H1 (cell line): ENCODE measurements around the gene KIAA1586. TPM values are rescaled to one million over a fixed set of nuclear protein-coding genes. Genes with fewer than 3 reads are reported as not detected.
A peak's percentile ranks its signal among the peaks of the same experiment; 100 is the strongest.
"Not testable (repeated sequence)": the region's sequence is repeated elsewhere in the genome, so short reads cannot be mapped to it uniquely, and the experiment has no call there.

Source experiments
- CTCF ChIA-PET: fragments of 300-600 bp; sonication (Branson Sonifier 250); formaldehyde crosslinking; loops from one replicate; lab custom pipeline; 2021; ENCODE audit not compliant: partially characterized antibody; lab: Charles Lee
- POLR2A ChIA-PET: fragments of 300-600 bp; sonication (Branson Sonifier 250); formaldehyde crosslinking; loops from one replicate; lab custom pipeline; 2021; ENCODE audit warnings: inconsistent platforms; ENCODE audit not compliant: partially characterized antibody; lab: Charles Lee
- DNase-seq, 2 experiments: peaks; one replicate each; pipeline versions ENCODE4 v3.0.0 to v3.0.0-alpha.2; 2010 to 2022; ENCODE audit warnings: low spot score in 2 of 2, low read depth in 1 of 2, mixed read lengths in 1 of 2
- FAIRE-seq: peaks from 2 replicates; lab custom pipeline; 2011; peaks lifted over from hg19 to GRCh38; lab: Jason Lieb, UNC
- H2AFZ ChIP-seq: 2 replicates; pipeline ENCODE4 v1.8.1; 2012; ENCODE audit warnings: low read length, inconsistent platforms
- H2AK5ac ChIP-seq: 2 replicates; pipeline ENCODE4 v1.6.1; 2013; ENCODE audit warnings: low read depth, low read length
- H2BK120ac ChIP-seq: replicated peaks from 2 replicates; pipeline ENCODE3; 2013; ENCODE audit warnings: low read depth, low read length, inconsistent platforms
- H2BK12ac ChIP-seq: 2 replicates; pipeline ENCODE4 v1.6.1; 2013; ENCODE audit warnings: low read depth, low read length
- H2BK15ac ChIP-seq: 2 replicates; pipeline ENCODE4 v1.6.1; 2013; ENCODE audit warnings: low read length
- H2BK20ac ChIP-seq: 2 replicates; pipeline ENCODE4 v1.6.1; 2013; ENCODE audit warnings: low read length
- H2BK5ac ChIP-seq: 2 replicates; pipeline ENCODE4 v1.6.1; 2013; ENCODE audit warnings: low read depth, low read length
- H3K14ac ChIP-seq: 2 replicates; pipeline ENCODE4 v1.6.1; 2013; ENCODE audit warnings: inconsistent platforms; ENCODE audit not compliant: insufficient read length
- H3K18ac ChIP-seq: 2 replicates; pipeline ENCODE4 v1.6.1; 2013; ENCODE audit warnings: low read length; ENCODE audit errors: extremely low read depth
- H3K23ac ChIP-seq: 2 replicates; pipeline ENCODE4 v1.6.1; 2013; ENCODE audit warnings: inconsistent platforms; ENCODE audit not compliant: insufficient read length
- H3K23me2 ChIP-seq: 2 replicates; pipeline ENCODE4 v1.6.1; 2013; ENCODE audit warnings: low read depth, low read length
- H3K27ac ChIP-seq: 2 replicates; pipeline ENCODE4 v1.6.1; 2011; ENCODE audit warnings: low read depth, low read length, inconsistent platforms
- H3K27me3 ChIP-seq, 4 experiments: replicated peaks in 1 of 4; 1 replicate in 1 of 4; 2 replicates in 3 of 4; pipeline versions ENCODE4 v1.6.1 to v1.8.1; 2011 to 2013; ENCODE audit warnings: low read length in 3 of 4, mild to moderate bottlenecking in 3 of 4, inconsistent platforms in 2 of 4, mixed read lengths in 2 of 4, moderate library complexity in 1 of 4; ENCODE audit not compliant: control insufficient read depth in 3 of 4, insufficient read depth in 3 of 4; ENCODE audit errors: extremely low read depth in 1 of 4
- H3K36me3 ChIP-seq, 4 experiments: 2 replicates each; pipeline versions ENCODE4 v1.6.1 to v1.8.1; 2011 to 2013; ENCODE audit warnings: mild to moderate bottlenecking in 4 of 4, low read length in 3 of 4, moderate library complexity in 2 of 4, control low read depth in 1 of 4, inconsistent platforms in 1 of 4; ENCODE audit not compliant: insufficient read depth in 4 of 4, control insufficient read depth in 2 of 4
- H3K4ac ChIP-seq: replicated peaks from 2 replicates; pipeline ENCODE3; 2013; ENCODE audit warnings: low read length, low read depth, mixed read lengths, inconsistent platforms; ENCODE audit not compliant: insufficient read length
- H3K4me1 ChIP-seq, 4 experiments: replicated peaks in 1 of 4; 1 replicate in 1 of 4; 2 replicates in 3 of 4; pipeline versions ENCODE4 v1.6.1 to v1.8.1; 2011 to 2013; ENCODE audit warnings: low read length in 3 of 4, inconsistent platforms in 2 of 4, mixed read lengths in 1 of 4; ENCODE audit not compliant: insufficient read depth in 4 of 4, control insufficient read depth in 3 of 4
- H3K4me2 ChIP-seq, 2 experiments: 2 replicates each; pipeline versions ENCODE4 v1.6.1 to v1.8.1; 2011 to 2013; ENCODE audit warnings: low read depth in 2 of 2, low read length in 2 of 2, control low read depth in 1 of 2, inconsistent platforms in 1 of 2, mild to moderate bottlenecking in 1 of 2; ENCODE audit not compliant: insufficient read depth in 1 of 2
- H3K4me3 ChIP-seq, 4 experiments: fragments of 200-600, 300-600 bp in 1 of 4; sonication (generic), shearing (Covaris generic), sonication (Bioruptor Twin) in 1 of 4; 2 replicates each; pipeline versions ENCODE4 v1.5.1 to v1.8.1; 2011 to 2016; ENCODE audit warnings: low read length in 4 of 4, low read depth in 3 of 4, control low read depth in 2 of 4, inconsistent platforms in 2 of 4, mild to moderate bottlenecking in 2 of 4, mixed read lengths in 1 of 4, moderate library complexity in 1 of 4; ENCODE audit not compliant: insufficient read depth in 2 of 4; ENCODE audit errors: extremely low read depth in 1 of 4
- H3K56ac ChIP-seq: replicated peaks from 2 replicates; pipeline ENCODE3; 2013; ENCODE audit warnings: low read depth, mild to moderate bottlenecking, mixed read lengths, low read length, inconsistent platforms; ENCODE audit not compliant: insufficient read length
- H3K79me1 ChIP-seq: 2 replicates; pipeline ENCODE4 v1.6.1; 2013; ENCODE audit warnings: low read depth, low read length, control low read depth
- H3K79me2 ChIP-seq, 2 experiments: 2 replicates each; pipeline versions ENCODE4 v1.6.1 to v1.8.1; 2012 to 2013; ENCODE audit warnings: low read length in 2 of 2, mild to moderate bottlenecking in 2 of 2, inconsistent platforms in 1 of 2; ENCODE audit not compliant: insufficient read depth in 2 of 2, control insufficient read depth in 1 of 2
- H3K9ac ChIP-seq, 4 experiments: replicated peaks in 1 of 4; 1 replicate in 1 of 4; 2 replicates in 3 of 4; pipeline versions ENCODE4 v1.6.1 to v1.8.1; 2011 to 2013; ENCODE audit warnings: low read depth in 3 of 4, low read length in 3 of 4, control low read depth in 2 of 4, mild to moderate bottlenecking in 2 of 4, moderate library complexity in 2 of 4, inconsistent platforms in 1 of 4; ENCODE audit errors: extremely low read depth in 1 of 4
- H3K9me3 ChIP-seq, 2 experiments: 2 replicates each; pipeline versions ENCODE4 v1.6.1 to v1.8.1; 2012 to 2013; ENCODE audit warnings: mild to moderate bottlenecking in 2 of 2, moderate library complexity in 2 of 2, control low read depth in 1 of 2, inconsistent platforms in 1 of 2, low read depth in 1 of 2, low read length in 1 of 2, mixed read lengths in 1 of 2; ENCODE audit not compliant: insufficient read depth in 2 of 2
- H4K20me1 ChIP-seq, 2 experiments: replicated peaks in 1 of 2; 2 replicates each; pipeline versions ENCODE3 to v1.8.1; 2011 to 2013; ENCODE audit warnings: inconsistent platforms in 2 of 2, low read length in 2 of 2, mild to moderate bottlenecking in 1 of 2; ENCODE audit not compliant: insufficient read depth in 2 of 2, control insufficient read depth in 1 of 2
- H4K5ac ChIP-seq: 2 replicates; pipeline ENCODE4 v1.6.1; 2013; ENCODE audit warnings: low read length, low read depth, mixed read lengths, inconsistent platforms; ENCODE audit not compliant: insufficient read length
- H4K8ac ChIP-seq: 2 replicates; pipeline ENCODE4 v1.8.0; 2013; ENCODE audit warnings: mild to moderate bottlenecking, moderate library complexity, low read length, inconsistent platforms; ENCODE audit not compliant: insufficient read depth; ENCODE audit errors: extremely low read depth
- H4K91ac ChIP-seq: replicated peaks from 2 replicates; pipeline ENCODE3; 2013; ENCODE audit warnings: low read length, mixed read lengths, inconsistent platforms; ENCODE audit not compliant: insufficient read length
- GABPA ChIP-seq: IDR thresholded peaks from 2 replicates; pipeline ENCODE4 v1.6.1; 2011; ENCODE audit warnings: mild to moderate bottlenecking, low read length, moderate library complexity, borderline replicate concordance; ENCODE audit not compliant: insufficient read depth
- GTF2F1 ChIP-seq: IDR thresholded peaks from 2 replicates; pipeline ENCODE4 v1.6.1; 2012; ENCODE audit warnings: low read depth, low read length, improper control_type of control experiment, borderline replicate concordance
- JUND ChIP-seq: IDR thresholded peaks from 2 replicates; pipeline ENCODE4 v1.6.1; 2011; ENCODE audit warnings: mild to moderate bottlenecking, improper control_type of control experiment, low read length
- WGBS, 2 experiments: shearing (Covaris generic) in 1 of 2; methylation state at CpG; one replicate each; pipeline versions ENCODE4 v1.1.6 to v1.1.7; 2013 to 2015; ENCODE audit warnings: low lambda C conversion rate in 2 of 2, mixed read lengths in 2 of 2, inconsistent platforms in 1 of 2, low coverage in 1 of 2, missing lambda C conversion rate in 1 of 2; ENCODE audit not compliant: insufficient replicate concordance in 2 of 2, insufficient coverage in 1 of 2, insufficient read length in 1 of 2; ENCODE audit errors: extremely low coverage in 1 of 2, missing lambda C conversion rate in 1 of 2; 5-methylcytosine and 5-hydroxymethylcytosine counted together
- polyA plus RNA-seq, 7 experiments: library from polyadenylated mRNA; depleted of rRNA in 3 of 7; stranded (reverse) in 5 of 7; unstranded in 2 of 7; fragments of >200 nt in 5 of 7; fragments of 200-250 nt in 2 of 7; gene quantifications; 1 replicate in 5 of 7; 2 replicates in 1 of 7; 4 replicates in 1 of 7; pipeline versions ENCODE4 v1.2.1 to v1.2.3, GENCODE V29; 2011 to 2013; ENCODE audit warnings: missing spikeins in 2 of 7, mixed read lengths in 2 of 7
- total RNA-seq: library from RNA; stranded (reverse); fragmentation: NEBNext Ultra II Directional; extraction: Animal tissue kit (Norgen Biotek cat#: 25700); gene quantifications from 2 replicates; pipeline ENCODE4 v1.2.1, GENCODE V29; 2021
- TF ChIP-seq, protein P1 (sequence below), 3 experiments: IDR thresholded peaks; 1 replicate in 2 of 3; 2 replicates in 1 of 3; pipeline versions ENCODE4 v1.5.1 to v1.6.1; 2011; ENCODE audit warnings: low read length in 3 of 3, mild to moderate bottlenecking in 3 of 3, inconsistent platforms in 2 of 3, low read depth in 1 of 3, moderate library complexity in 1 of 3; ENCODE audit not compliant: insufficient read depth in 1 of 3; ENCODE audit errors: control extremely low read depth in 1 of 3

The KIAA1586 gene
- total and polyA plus RNA-seq, 2 of the 8 experiments (the other 6 are each of a cell fraction or from before 2014, with no cell fraction given) = 2.1 to 24.4 TPM

- TF ChIP-seq, protein P1, sequence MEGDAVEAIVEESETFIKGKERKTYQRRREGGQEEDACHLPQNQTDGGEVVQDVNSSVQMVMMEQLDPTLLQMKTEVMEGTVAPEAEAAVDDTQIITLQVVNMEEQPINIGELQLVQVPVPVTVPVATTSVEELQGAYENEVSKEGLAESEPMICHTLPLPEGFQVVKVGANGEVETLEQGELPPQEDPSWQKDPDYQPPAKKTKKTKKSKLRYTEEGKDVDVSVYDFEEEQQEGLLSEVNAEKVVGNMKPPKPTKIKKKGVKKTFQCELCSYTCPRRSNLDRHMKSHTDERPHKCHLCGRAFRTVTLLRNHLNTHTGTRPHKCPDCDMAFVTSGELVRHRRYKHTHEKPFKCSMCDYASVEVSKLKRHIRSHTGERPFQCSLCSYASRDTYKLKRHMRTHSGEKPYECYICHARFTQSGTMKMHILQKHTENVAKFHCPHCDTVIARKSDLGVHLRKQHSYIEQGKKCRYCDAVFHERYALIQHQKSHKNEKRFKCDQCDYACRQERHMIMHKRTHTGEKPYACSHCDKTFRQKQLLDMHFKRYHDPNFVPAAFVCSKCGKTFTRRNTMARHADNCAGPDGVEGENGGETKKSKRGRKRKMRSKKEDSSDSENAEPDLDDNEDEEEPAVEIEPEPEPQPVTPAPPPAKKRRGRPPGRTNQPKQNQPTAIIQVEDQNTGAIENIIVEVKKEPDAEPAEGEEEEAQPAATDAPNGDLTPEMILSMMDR (IDR thresholded peaks at IDR 0.05; ENCODE audit: control extremely low read depth in 1 of 3, insufficient read depth in 1 of 3, low read depth in 1 of 3, low read length in 3 of 3) = no peak
- TF ChIP-seq GTF2F1 = no peak
- TF ChIP-seq JUND = no peak
- no peak for TF ChIP-seq GABPA
Observed at GRCh38 chr6:57089687-57090457, 43.4 kb downstream of the KIAA1586 start, which contains the start of gene ZNF451 (continued).

GRCh38 chr6:57090458-57091067, 44.1 kb downstream of the KIAA1586 start:
- H4K5ac ChIP-seq, H2BK12ac ChIP-seq, H3K79me1 ChIP-seq, CTCF ChIA-PET, POLR2A ChIA-PET, H3K56ac ChIP-seq, DNase-seq, H4K8ac ChIP-seq, H2BK20ac ChIP-seq, H2AK5ac ChIP-seq, H3K23me2 ChIP-seq, H3K9me3 ChIP-seq, H3K4ac ChIP-seq, H2BK5ac ChIP-seq, H3K23ac ChIP-seq, H2BK120ac ChIP-seq, H4K20me1 ChIP-seq, H3K18ac ChIP-seq, H3K27ac ChIP-seq, H2BK15ac ChIP-seq, H3K9ac ChIP-seq, H4K91ac ChIP-seq, H3K4me1 ChIP-seq, H3K14ac ChIP-seq, H3K27me3 ChIP-seq, H2AFZ ChIP-seq: not testable (repeated sequence)
- Histone ChIP-seq H3K79me2 (peaks cover 0 to 42% of the 10 kb centered on the region in 2 experiments; a peak in 3 of 4 replicates), H3K4me3 (peak overlapping the region in 2 of 4 experiments; percentile 60 to 64; a peak in 4 of 8 replicates), H3K4me2 (peak overlapping the region in 1 of 2 experiments; percentile 45; a peak in 1 of 4 replicates), H3K36me3 (peaks cover 0 to 24% (median 0%) of the 10 kb centered on the region in 4 experiments; a peak in 3 of 8 replicates)
- WGBS, 2 experiments = no CpG with 5 or more reads among the region's 27 CpGs
- peak; percentile 74 for FAIRE-seq
